Activated CD8-positive, alpha-beta T cell treated with anti-CD3 and anti-CD28 coated beads for 36 hours (primary cell): ENCODE data around the gene TGM1. TPM values are rescaled to one million over a fixed set of nuclear protein-coding genes. Genes with fewer than 3 reads are reported as not detected.

Experiments
- ATAC-seq: fragments of 200-7000 bp; cut with Tn5 transposase; one replicate; pipeline ENCODE4 v1.10.0; 2021; ENCODE audit warnings: mild to moderate bottlenecking, moderate library complexity
- CTCF ChIA-PET: fragments of 350-600 bp; sonication (Branson Sonifier 250); formaldehyde crosslinking; loops from one replicate; lab custom pipeline; 2021; ENCODE audit warnings: antibody characterized with exemption; lab: Charles Lee
- POLR2A ChIA-PET: fragments of 350-600 bp; sonication (Branson Sonifier 250); formaldehyde crosslinking; loops from one replicate; lab custom pipeline; 2021; ENCODE audit warnings: antibody characterized with exemption; lab: Charles Lee
- DNase-seq: peaks from one replicate; pipeline ENCODE4 v3.0.0-alpha.2; 2020
- H3K27ac Mint-ChIP-seq: one replicate; pipeline ENCODE4 v1.8.0; 2021; ENCODE audit warnings: mild to moderate bottlenecking, mixed read lengths
- H3K27me3 Mint-ChIP-seq: one replicate; pipeline ENCODE4 v1.8.0; 2021; ENCODE audit warnings: mixed read lengths
- H3K36me3 Mint-ChIP-seq: one replicate; pipeline ENCODE4 v1.8.0; 2021; ENCODE audit warnings: low read depth, mixed read lengths
- H3K4me1 Mint-ChIP-seq: one replicate; pipeline ENCODE4 v1.8.0; 2021; ENCODE audit warnings: low read depth, mixed read lengths
- H3K4me3 Mint-ChIP-seq: one replicate; pipeline ENCODE4 v1.8.0; 2021; ENCODE audit warnings: mild to moderate bottlenecking, moderate library complexity, mixed read lengths
- H3K9me3 Mint-ChIP-seq: one replicate; pipeline ENCODE4 v1.8.0; 2021; ENCODE audit warnings: mixed read lengths
- intact Hi-C: fragments of 100-400 bp; cut with micrococcal nuclease; formaldehyde crosslinking; loops from one replicate; pipeline ENCODE4 v1.10.0; 2022
- total RNA-seq, 2 experiments: library from RNA; stranded (reverse); gene quantifications; one replicate each; pipeline ENCODE4 v1.2.3, GENCODE V29; 2021
- TF ChIP-seq, protein P1 (sequence below): fragments of 200-600 bp; IDR thresholded peaks from one replicate; pipeline ENCODE4 v1.8.0; 2022; ENCODE audit warnings: antibody characterized with exemption, mild to moderate bottlenecking

TGM1 gene
- total RNA-seq, 2 experiments from 2014 or later: 3.0 to 3.1 TPM

DNA sequence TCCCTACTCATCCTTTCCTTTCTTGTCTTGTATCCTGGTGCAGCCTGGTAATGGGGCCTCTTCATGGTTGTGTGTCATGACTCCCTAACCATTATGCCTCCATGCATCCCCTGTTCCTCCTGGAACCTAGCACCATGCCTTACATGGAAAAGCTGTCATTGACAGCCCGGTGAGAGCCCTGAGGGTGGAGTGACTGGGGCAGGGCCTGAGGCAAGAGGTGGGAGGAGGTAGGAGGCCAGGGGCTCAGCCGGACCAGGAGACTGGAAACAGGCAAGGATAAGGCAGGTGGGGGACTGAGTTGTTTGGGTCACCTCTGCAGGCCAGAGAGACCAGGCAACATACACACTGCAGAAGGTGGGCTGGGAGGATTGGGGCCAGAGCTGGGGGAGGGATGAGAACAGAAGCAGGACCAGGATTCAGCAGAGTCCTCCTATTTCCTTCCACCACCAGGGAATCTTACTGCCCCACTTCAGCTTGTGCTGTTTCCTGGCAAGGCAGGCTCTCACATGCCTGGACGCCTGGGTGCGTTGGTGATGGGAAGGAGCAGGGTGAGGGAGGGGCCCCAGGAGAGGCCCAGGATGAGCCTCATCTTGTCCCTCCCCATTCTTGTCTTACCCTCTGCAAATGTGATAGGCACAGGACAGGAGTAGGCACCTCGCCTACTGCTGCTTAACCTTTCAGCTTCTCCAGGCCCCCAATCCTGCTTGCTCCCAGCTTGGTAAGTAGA, 46.7 kb upstream of the TGM1 start, which contains the start of gene LTB4R2:
Gene LTB4R2 (plus strand): TSS at position 603 of the 727 bp plus-strand sequence. CDS start 525 bp downstream, outside the sequence.
- Mint-ChIP-seq H3K27me3 (no peaks in the 10 kb centered on the region), H3K4me3 (peak within 1 kb of the TSS; percentile 58), H3K4me1 (peaks cover 55% of the 10 kb centered on the region), H3K27ac (peak within 1 kb of the TSS; percentile 51), H3K9me3 (no peaks in the 10 kb centered on the region), H3K36me3 (peaks cover 44% of the 10 kb centered on the region)
- no peak for ATAC-seq
- intact Hi-C loops: no loop called here
- TF ChIP-seq, protein P1, sequence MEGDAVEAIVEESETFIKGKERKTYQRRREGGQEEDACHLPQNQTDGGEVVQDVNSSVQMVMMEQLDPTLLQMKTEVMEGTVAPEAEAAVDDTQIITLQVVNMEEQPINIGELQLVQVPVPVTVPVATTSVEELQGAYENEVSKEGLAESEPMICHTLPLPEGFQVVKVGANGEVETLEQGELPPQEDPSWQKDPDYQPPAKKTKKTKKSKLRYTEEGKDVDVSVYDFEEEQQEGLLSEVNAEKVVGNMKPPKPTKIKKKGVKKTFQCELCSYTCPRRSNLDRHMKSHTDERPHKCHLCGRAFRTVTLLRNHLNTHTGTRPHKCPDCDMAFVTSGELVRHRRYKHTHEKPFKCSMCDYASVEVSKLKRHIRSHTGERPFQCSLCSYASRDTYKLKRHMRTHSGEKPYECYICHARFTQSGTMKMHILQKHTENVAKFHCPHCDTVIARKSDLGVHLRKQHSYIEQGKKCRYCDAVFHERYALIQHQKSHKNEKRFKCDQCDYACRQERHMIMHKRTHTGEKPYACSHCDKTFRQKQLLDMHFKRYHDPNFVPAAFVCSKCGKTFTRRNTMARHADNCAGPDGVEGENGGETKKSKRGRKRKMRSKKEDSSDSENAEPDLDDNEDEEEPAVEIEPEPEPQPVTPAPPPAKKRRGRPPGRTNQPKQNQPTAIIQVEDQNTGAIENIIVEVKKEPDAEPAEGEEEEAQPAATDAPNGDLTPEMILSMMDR: no peak
- DNase-seq: no peak
- CTCF ChIA-PET: interaction anchor here (0.8 to 28.2 kb wide), 20 partner anchors 10 to 134 kb away, joined by 3 to 873 read pairs (median 22); partner anchors contain the start of genes ADCY4, CBLN3, DHRS1 and GMPR2
- POLR2A ChIA-PET: interaction anchor here (1.0 to 5.3 kb wide), 10 partner anchors 9 to 128 kb away, joined by 3 to 54 read pairs (median 5); partner anchors contain the start of genes CBLN3, DHRS1, GMPR2 and KHNYN

DNA sequence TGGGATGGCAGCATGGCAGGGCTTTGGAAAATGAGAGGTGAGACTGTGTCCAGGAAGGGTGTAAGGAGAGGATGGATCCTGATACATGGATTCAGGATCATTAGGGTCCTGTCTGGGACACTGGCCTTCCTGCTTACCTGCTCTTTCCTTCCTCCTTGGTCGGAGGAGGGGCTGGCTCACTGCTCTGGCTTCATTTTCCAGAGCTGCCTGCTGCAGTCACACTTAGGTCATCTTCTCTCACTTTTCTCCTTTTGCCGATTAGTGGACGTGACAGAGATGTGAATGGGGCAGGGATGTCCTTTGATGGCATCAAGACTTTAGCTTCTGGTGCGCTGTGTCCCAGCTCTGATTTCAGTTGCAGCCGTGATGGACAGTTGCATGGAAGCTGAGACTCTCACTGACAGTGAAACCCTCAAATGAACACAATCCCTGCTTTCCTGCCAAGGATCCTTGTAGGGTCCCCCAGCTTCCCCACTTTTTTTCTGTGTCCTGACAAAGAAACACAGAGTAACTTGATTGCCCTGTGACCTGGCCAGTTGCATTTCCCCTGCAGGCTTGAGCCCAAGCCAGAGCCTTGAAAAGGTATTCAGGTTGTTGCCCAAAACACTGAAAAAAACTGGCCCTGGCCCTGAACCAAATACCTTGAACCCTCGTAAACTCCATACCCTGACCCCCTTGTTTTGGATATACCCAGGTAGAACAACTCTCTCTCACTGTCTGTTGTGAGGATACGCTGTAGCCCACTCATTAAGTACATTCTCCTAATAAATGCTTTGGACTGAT, 45.6 kb upstream of the TGM1 start:
- DNase-seq (no peak), ATAC-seq (no peak)
- TF ChIP-seq, protein P1: peak; percentile 2
- Mint-ChIP-seq H3K27me3 (no peaks in the 10 kb centered on the region), H3K9me3 (no peaks in the 10 kb centered on the region), H3K36me3 (peaks cover 50% of the 10 kb centered on the region), H3K4me3 (no peak overlapping the region), H3K4me1 (peaks cover 44% of the 10 kb centered on the region), H3K27ac (no peak overlapping the region)
- CTCF ChIA-PET: interaction anchor here (0.8 to 28.2 kb wide), 50 partner anchors 8 to 250 kb away, joined by 3 to 873 read pairs (median 6); partner anchors contain the start of genes ADCY4, CBLN3, CHMP4A and DCAF11
- intact Hi-C loops: no loop called here
- POLR2A ChIA-PET: interaction anchor here (0.5 to 5.3 kb wide), 13 partner anchors 8 to 157 kb away, joined by 3 to 54 read pairs (median 4); partner anchors contain the start of genes CHMP4A, DHRS1, GMPR2 and KHNYN

DNA sequence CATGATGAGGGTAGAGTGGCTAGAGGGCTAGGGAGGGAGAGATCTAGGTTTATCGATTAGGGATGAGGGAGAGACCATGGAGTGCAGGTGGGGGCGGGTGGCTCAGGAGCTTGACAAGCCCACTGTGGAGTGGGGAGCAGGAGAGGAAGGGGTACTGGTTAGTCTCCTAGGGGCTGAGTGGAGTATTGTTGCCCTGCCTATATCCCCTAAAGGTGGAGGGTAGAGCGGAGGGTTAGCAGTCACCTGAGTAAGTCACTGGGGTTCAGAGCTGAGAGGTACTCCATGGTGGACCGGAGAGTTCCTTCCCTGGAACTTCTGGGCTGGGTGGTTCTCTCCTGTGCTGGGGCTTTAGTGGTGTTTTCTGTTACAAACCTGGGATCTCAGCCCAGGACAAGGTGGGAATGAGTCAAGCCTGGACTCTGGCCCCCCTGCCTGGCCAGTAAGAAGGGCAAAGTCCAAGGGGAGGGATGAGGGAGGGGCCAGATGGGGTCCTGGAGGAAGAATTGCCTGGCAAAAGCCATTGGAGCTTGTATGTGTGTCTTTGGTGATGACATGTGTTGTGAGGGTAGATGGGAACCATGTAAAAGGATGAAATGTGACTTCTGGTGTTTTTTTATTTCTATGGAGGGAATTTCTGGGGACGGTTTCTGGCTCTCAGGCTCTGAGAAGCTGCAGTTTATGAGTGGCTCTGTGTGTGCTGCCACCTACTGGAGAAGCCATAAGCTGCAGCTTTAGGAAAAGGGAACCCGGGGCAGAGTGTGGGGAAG, 44.8 kb upstream of the TGM1 start, which contains the start of gene CIDEB:
Gene CIDEB (minus strand): TSS at position 403 of the 767 bp plus-strand sequence. CDS start 119 bp downstream, at position 284.
- peaks cover 36% of the 10 kb centered on the region for H3K4me1 Mint-ChIP-seq
- CTCF ChIA-PET: interaction anchor here (0.8 to 28.2 kb wide), 47 partner anchors 8 to 249 kb away, joined by 3 to 873 read pairs (median 6); partner anchors contain the start of genes ADCY4, CBLN3, CHMP4A and DCAF11
- POLR2A ChIA-PET: interaction anchor here (0.5 to 2.9 kb wide), 11 partner anchors 15 to 156 kb away, joined by 3 to 12 read pairs (median 4); partner anchors contain the start of genes CHMP4A, GMPR2, KHNYN and NEDD8
- H3K27me3 Mint-ChIP-seq: no peaks in the 10 kb centered on the region
- ATAC-seq: no peak
- peaks cover 52% of the 10 kb centered on the region for H3K36me3 Mint-ChIP-seq
- intact Hi-C loops: no loop called here
- H3K4me3 Mint-ChIP-seq: no peak within 1 kb of the TSS
- H3K27ac Mint-ChIP-seq: no peak within 1 kb of the TSS
- DNase-seq: peak; percentile 69
- no peaks in the 10 kb centered on the region for H3K9me3 Mint-ChIP-seq
- TF ChIP-seq, protein P1: peak; percentile 91

DNA sequence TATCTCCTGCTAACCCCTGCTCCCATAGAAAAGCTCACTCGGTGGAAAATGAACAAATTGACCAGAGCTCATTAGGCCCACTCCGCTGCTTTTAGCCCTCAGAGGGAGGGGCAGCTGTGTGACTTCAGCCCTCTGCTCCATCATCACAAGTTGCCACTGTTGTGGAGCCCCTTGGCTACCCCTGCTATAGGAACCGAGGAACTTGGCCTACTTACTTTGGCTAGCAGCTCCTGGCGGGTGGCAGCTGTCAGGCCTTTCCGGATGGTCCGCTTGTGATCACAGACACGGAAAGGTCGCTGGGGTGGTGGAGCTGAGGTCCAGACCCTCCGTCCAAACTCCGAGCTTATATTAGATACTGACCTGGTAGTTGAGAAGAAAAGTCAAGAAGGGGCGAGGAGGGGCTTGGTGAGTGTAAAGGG, 44.2 kb upstream of the TGM1 start:
- ChIA-PET POLR2A (interaction anchor here (1.0 to 2.9 kb wide), 6 partner anchors 15 to 124 kb away, joined by 3 to 12 read pairs (median 4); partner anchors contain the start of genes KHNYN, RABGGTA and TINF2), CTCF (interaction anchor here (1.0 to 28.2 kb wide), 23 partner anchors 8 to 249 kb away, joined by 3 to 873 read pairs (median 16); partner anchors contain the start of genes ADCY4, CBLN3, CHMP4A and DHRS1)
- Mint-ChIP-seq H3K27me3 (no peaks in the 10 kb centered on the region), H3K4me1 (peaks cover 31% of the 10 kb centered on the region), H3K4me3 (no peak overlapping the region), H3K36me3 (peaks cover 52% of the 10 kb centered on the region), H3K9me3 (no peaks in the 10 kb centered on the region), H3K27ac (no peak overlapping the region)
- ATAC-seq (no peak), DNase-seq (no peak)
- intact Hi-C loops: no loop called here
- TF ChIP-seq, protein P1: no peak
